ENCODE measurements around the gene C6orf47.
"Not testable (repeated sequence)": the region's sequence is repeated elsewhere in the genome, so short reads cannot be mapped to it uniquely, and the experiment has no call there.

C6orf47 gene, protein sequence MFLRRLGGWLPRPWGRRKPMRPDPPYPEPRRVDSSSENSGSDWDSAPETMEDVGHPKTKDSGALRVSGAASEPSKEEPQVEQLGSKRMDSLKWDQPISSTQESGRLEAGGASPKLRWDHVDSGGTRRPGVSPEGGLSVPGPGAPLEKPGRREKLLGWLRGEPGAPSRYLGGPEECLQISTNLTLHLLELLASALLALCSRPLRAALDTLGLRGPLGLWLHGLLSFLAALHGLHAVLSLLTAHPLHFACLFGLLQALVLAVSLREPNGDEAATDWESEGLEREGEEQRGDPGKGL

DNA sequence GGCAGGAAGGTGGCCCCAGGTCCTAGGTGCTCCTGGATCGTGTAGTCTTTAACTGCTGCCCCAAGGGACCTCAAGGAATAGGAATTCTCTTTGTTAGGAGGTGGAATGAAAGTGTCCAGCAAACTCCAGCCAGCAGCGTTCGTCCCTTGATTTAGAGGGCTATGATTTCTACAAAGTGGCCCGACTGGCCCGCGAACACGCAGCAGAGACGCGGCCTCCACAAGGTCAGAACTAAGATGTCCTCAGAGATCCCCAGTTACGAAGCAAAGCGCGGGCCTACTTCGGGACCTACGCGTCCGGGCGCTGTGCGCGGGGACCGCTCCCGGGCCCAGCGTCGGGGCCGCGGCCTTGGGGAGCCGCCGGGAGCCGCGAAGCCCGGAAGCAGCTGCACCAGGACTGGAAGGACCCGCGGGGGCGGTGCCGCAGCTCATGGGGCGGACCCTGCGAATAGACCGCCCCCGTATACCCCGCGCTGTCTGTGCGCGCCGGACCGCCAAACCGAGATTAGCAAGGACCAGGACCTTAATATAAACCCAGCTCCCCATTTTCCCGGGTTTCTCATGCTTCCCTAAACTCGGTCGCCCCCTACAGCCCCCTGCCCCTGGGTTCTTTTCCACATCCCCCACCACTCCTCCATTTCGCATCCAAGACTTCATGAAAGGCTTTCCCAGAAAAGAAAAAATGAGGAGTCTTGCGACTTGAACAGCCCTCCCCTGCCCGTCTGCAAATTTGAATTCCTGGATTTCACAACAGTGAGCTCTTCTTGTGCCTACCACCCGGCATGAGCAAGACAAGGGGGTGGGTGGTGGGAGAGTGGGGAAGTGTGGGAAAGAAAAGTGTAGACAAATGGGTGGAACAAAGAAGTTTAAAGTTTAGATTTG, at the start of gene C6orf47:
Gene C6orf47, minus strand, starts transcription at position 398 of the 881 bp plus-strand sequence. CDS start 831 bp downstream, outside the sequence.
- DNase-seq, result no peak

DNA sequence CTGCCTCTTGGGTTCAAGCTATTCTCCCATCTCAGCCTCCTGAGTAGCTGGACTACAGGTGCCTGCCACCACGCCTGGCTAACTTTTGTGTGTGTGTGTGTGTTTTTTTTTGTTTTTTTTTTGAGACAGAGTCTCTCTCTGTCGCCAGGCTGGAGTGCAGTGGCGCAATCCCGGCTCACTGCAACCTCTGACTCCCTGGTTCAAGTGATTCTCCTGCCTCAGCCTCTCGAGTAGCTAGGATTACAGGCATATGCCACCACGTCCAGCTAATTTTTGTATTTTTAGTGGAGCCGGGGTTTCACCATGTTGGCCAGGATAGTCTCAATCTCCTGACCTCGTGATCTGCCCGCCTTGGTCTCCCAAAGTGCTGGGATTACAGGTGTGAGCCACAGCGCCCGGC, 48.6 kb upstream of the C6orf47 start:
- not testable (repeated sequence) for DNase-seq

DNA sequence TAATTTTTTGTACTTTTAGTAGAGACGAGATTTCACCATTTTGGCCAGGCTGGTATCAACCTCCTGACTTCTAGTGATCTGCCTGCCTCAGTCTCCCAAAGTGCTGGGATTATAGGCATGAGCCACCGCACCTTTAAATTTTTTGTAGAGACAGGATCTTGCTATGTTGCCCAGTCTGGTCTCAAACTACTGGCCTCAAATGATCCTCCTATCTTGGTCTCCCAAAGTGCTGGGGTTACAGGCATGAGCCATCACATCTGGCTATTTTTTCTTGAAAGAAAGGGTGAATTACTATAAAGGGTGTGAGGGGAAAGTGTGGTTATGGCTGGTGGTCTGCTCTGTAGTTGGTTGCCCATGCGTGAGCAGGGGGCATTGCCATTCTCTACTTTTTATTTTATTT, 47.6 kb upstream of the C6orf47 start:
- no peak for DNase-seq

DNA sequence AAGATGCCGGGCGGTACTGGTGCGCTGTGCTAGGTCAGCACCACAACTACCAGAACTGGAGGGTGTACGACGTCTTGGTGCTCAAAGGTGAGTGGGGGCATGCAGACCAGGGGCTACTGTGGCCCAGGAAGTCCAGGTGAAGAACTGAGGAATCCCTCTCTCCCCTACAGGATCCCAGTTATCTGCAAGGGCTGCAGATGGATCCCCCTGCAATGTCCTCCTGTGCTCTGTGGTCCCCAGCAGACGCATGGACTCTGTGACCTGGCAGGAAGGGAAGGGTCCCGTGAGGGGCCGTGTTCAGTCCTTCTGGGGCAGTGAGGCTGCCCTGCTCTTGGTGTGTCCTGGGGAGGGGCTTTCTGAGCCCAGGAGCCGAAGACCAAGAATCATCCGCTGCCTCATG, 47.1 kb upstream of the C6orf47 start:
- no peak for DNase-seq

DNA sequence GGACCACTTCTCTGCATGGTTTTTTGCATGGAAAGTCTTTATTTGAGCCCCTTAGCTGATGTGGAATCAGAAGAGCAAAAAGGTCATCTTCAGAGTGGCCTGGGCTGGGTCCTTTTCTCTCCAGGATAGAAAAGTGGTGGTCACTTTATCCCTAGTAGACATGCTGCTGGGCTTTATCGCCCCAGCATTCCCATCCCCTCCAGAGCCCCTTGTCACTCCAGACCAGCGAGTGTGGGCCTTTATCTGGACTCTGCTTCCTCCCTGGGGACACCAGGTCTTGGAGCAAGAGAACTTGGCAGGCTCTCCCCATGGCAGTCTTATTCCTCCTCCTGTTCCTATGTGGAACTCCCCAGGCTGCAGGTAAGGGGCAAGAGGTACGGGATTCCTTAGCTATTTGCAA, 46.0 kb upstream of the C6orf47 start, which contains the start of gene LY6G6F:
Gene LY6G6F, plus strand, starts transcription at position 268 of the 400 bp plus-strand sequence. Its CDS starts 41 bp downstream, at position 309.
- DNase-seq, result no peak

DNA sequence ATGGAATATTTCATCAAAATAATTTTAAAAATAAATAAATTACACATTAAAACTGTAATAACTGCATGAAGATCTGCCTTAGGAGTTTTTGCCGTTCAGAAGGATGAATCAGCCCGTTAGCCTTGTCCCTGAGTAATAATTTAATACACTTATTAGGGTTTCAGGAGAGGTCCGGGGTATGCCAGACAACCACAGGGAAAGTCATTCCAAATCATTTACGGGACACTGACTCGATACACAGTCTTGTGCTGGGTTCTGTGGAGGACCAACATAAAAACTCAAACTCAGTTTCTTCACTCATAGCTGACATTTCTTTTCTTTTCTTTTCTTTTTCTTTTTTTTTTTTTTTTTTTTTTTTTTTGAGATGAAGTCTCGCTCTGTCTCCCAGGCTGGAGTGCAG, 45.4 kb upstream of the C6orf47 start:
- no peak for DNase-seq

DNA sequence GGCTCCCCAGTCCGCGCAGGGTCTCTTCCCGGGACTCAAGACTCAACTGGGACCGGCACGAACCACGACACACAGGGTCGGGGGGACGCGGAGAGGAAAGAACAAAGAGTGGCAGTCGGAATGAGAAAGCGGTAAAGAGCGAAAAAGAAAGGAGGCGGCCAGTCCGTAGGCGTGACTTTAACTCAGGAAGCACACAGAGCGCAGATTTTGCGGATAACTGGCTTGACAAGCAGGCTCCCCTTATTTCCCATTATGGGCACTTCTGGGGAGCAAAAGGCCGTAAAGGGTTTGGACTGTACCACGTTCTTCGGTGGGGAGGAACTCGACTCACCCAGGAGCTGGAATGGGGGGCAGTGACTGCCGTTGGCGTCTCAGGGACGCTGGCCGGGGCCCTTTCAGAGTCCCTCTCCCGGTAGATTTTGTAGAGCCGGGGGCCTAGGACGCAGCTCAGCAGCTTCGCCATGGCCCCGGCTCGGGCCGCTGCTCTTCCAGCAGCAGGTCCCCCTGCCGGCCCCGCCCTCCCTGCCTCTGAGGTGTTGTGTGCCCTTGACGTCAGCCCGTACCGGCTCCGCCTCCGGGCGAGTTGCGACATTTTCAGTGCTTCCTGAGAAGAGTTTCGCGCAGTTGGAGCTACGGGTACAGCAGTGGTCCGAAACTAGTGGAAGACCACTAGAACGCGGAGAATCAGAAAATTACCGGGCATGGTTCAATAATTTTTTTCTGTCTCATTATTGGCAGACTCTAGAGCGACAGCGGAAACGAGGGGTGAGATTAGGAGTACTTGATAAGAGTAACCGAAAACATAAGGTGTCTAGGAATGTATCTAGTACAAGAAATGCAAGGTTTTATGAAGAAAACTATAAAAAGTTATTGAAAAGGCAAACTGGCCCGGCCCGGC, 42.5 kb upstream of the C6orf47 start, which contains the start of gene ABHD16A:
Gene ABHD16A, minus strand, starts transcription at position 506 of the 898 bp plus-strand sequence. Its CDS starts 43 bp downstream, at position 463.
- peak; percentile 79 for DNase-seq

DNA sequence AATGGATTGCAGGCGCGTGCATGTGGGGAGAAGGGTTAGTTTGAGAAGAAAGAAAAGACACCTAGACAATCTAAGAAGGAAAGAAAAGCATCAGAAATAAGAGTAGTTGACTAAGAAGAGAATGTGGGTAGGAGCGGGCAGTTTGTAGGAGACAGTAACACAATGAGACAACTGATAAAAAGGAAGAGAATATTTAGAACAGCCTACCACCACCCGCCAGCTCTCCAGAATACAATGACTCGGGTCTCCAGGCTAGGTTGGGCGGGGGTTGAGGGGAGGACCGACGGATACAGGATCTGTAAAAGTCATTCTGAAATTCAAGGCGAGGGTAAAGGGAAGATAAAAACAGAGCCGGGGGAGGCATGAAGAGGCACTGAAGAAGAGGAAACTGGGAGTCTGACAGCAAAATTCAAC, 41.8 kb upstream of the C6orf47 start:
- DNase-seq, result no peak

DNA sequence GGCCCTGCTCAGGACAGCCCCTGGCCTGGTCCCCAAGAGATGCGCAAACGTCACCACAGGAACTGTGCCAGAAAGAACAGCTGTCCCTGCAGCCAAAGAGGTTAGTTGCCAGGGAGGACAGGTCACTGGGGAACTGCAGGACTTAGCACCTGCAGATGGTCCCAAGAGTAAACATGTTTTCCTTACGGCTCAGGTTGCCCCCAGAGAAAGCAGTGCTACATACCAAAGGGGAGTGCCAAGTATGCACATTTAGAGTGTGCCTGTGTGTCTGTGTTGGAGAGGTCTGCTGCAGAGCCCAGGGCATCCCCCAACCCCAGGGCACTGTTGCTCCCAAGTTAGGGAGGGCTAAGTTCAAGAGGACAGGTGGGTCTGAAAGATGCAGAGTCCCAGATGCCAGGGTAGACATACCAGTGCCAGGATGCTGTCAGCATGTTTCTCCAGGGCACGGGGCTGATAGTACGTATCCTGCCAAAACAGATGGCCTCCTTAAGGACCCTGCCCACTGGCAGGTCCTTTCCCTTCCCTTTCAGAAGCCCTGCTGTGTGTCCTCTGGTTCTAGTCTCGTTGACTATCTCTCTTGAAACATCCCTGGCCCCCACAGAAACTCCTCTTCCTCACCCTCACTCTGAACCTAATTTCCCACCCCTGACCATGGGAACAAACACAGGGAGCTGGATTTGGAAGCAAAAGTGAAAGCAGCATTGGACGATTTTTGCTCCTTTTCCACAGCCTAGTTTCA, 41.3 kb upstream of the C6orf47 start:
- no peak for DNase-seq

DNA sequence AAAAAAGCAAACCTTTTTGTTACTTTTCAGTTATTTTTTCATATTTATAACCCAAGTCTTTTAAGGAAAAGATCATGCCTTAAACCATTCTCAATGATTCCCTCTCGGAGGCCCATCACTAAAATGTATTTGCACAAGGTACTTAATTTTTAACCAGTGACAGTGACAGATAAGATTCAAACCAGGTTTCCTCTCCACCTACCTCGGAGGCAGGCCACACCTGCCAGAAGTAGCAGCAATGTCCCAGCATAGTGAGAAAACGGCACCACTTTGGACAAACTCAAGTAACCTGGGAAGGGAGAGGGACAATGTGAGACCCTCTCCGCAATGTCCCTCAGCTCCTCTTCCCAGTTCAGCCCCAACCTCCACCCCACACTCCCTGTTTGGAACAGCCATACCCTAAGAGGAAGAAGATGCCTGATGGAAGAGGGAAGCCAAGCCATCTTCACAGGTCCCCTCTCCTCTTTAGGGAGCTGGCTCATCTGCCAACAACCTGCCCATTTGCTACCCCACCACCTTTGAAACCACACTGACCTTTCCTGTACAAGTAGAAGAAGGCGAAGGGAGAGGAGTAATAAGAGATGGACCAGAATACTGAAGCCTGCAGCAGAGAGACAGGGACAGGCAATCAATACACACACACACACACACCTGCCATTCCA, 40.3 kb upstream of the C6orf47 start:
- DNase-seq, result no peak

DNA sequence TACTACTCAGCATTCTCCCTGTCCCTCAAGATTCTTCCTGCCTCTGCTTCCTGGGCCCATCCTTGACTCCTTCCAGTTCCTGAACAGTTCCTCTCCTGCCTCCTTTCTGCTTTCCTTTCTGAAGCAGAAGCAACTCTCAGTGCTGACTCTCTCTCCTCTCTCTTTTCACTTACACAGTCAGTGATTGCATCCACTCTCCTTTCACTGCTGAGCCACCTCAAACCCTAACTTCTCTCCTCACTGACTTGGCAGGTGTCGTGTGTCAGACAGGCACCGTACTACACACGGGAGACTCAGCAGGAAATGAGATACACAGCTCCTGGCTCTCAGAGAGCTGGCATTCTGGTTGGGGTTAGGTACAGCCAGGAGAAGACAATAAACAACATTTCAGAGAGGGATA, 37.0 kb upstream of the C6orf47 start:
- DNase-seq, result no peak

DNA sequence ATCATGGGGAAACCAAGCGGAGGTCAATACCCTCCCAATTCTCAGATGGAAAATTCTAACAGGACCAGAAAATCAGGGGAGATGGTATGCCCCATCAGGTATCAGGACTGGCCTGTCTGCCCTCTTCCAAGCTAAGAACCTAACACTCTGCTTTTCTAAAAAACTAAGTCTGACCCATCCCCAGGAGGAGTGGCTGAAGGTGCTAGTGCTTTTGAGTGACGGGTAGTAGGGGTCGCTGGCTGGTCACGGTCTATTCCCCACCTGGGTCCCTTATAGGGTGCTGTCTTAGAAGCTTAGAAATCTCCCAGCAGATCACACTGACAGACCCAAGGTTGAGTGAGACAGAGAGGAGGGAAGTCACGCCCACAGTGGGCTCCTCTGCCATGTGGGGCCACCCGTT, 33.0 kb upstream of the C6orf47 start:
- no peak for DNase-seq

DNA sequence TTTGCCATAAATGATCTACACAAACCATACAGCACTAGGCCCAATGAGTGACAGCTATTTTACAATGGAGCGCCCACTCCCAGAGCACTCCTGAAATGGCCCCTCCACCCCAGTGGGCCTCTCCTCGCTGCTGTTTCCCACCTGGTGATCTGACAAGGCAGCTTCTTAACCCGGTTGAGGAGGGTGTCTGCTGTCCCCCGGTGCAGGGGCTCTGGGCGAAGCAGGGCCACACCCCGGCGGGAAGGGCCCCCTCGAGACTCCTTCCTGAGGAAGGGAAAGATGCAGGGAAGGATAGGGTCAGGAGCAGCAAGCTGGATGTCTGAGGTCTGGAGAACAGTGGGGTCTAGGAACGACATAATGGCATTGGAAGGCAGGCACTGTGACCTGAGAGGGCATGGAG, 32.3 kb upstream of the C6orf47 start:
- DNase-seq, result no peak

DNA sequence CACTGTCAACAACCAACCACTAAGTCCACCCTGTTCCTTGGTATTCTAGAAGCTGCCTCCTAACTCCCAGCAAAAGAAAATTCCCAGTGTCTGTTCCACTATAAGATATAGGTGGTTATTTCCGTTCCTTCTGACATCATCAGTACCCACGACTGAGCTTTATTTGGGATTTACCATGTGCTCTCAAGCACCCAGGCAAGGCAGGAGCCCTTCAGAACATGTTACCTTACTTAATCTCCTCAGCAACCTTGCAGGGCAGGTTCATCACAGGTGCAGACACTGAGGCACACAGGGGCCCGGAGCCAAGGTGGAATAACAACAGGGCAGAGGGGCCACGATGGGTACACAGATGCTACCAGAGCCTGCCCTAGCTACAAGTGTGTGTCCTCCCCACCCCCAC, 31.8 kb upstream of the C6orf47 start:
- DNase-seq, result no peak

DNA sequence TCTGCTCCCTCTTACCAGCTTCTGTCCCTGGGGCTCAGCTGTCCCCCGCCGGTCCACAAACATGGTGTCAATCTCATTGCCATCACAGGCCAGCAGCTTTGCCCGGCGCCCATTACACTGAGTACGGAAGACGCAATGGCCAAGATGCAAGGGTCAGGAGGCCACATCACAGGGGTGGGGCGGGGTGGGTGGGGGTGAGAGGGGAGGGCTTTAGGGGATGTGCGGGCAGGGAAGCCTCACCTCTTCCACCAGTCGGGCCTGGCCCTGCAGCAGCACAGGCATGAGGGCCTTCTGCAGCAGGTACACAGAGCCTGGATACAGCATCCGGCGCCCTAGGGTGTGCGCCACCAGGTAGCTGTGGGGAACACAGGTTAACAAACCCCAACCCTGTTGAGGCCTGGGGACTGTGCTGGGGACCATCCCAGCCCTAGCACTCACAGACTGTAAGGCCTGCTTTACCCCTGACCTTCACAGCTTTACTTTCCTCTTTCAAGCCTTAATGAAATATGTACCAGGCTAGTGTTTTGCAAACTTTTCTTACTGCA, 31.1 kb upstream of the C6orf47 start:
- no peak for DNase-seq

DNA sequence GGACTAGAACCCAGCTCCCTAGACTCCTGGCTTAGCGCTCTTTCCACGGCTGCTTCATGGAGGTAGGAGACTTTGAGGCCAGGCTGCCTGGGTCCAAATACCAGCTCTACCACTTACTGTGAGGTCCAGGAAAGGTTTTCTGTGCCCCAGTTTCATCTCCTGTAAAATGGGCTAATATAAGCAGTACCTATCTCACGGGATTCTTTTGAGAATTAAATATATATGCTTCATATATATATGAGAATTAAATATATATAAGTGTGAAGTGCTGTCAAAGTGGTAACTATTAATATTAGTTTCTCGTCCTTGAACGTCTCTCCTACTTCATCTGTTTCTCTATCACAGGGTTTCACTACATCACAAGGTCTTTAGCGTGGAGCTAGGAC, 30.5 kb upstream of the C6orf47 start:
- DNase-seq, result no peak

DNA sequence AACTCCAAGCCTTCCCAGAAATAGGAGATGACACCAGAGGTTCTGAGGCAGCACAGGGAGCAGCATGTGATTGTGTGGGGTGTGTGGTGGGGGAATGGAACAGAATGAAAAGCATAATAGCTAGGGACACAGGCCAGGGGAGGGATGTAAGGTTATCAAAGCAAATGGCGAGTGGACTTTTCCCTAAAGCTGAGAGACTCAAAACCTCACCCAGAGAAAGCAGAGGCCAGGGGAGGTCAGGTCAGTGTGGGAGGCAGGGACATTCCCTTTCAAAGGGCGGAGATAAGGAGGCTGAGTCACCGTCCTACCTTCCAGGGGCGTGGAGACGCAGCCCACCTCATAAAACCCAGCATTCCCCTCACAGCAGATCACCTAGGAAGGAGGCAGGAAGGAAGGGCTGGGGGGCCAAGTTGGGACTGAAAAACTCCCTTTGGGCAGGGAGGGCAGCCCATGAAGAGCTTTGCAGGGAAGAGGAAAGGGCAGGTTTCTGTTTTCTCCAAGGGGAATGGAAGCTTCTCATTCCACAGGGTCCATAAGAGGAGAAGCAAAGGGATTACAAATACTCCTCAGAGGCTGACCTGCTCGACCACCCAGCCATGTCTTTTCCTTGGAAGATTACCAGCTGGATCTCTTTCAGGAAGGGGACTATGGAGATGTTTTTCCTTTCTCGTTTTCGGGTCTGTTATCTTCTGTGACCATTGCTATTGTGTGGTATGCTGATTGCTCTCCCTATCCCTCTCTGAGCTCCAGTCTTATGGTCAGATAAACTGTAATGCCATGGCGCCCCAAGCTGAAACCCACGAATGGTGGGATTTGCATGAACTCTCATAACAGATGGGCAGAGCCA, 29.9 kb upstream of the C6orf47 start:
- no peak for DNase-seq

DNA sequence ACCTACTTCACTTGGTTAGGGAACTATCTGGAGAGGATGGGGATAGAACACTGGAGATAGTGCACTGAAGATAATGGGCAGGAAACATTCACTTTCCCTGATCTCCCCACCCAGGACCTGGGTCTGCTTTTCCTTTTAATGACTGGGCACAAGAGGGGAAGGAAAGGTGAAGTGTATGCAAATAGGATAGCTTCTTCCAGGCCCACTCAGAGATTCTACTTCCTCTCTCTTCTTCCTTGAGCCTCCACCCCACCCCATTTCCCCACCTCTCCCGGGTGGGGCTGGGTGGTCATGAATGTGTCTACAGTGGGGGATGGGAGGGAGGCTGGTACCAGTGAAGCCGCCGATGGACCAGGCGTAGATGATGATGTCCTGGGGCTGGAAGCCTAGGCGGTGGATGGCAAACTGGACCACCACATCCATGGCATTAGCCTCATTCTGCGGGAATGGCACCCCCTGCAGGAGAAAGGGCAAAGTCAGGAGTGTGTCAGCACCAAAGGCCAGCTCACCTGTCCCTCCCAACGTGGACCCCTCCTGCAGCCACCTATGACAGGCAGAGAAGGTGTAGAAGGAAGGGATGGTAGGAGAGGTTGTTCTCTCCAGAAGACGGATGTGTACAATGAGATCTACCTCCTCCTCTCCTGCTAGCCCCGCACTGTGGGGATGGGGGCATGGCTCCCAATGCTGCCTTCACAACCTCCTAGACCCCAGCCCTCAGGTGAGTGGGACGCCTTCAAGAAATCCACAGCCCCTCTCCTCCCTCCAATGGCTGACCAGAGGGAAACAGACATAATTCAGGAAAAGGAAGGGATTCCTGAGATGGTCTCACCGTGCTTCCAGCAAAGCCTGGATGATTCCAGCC, 28.9 kb upstream of the C6orf47 start:
- no peak for DNase-seq
